Subcutaneous adipose tissue (tissue), 4 donors: Measurements from ENCODE around the gene ZNF217. TPM values are rescaled to one million over a fixed set of nuclear protein-coding genes. Genes with fewer than 3 reads are reported as not detected.

Experiments used
- total RNA-seq, 4 donors: library from RNA; depleted of rRNA; stranded (reverse); fragments of >200 nt; gene quantifications; one replicate each; pipeline ENCODE4 v1.1.0, GENCODE V29; 2016
- TF ChIP-seq, protein P1 (sequence below): fragments of 450-650 bp; IDR thresholded peaks from one replicate; pipeline ENCODE4 v1.5.1; 2016; ENCODE audit warnings: low read depth, mild to moderate bottlenecking, control low read depth, antibody characterized with exemption, moderate library complexity

Gene ZNF217
- total RNA-seq, 4 donors from 2014 or later: 29.6 to 62.3 (median 36.7) TPM

GRCh38 chr20:53635221-53635620 lies 41.6 kb upstream of the ZNF217 start:
- TF ChIP-seq, protein P1, sequence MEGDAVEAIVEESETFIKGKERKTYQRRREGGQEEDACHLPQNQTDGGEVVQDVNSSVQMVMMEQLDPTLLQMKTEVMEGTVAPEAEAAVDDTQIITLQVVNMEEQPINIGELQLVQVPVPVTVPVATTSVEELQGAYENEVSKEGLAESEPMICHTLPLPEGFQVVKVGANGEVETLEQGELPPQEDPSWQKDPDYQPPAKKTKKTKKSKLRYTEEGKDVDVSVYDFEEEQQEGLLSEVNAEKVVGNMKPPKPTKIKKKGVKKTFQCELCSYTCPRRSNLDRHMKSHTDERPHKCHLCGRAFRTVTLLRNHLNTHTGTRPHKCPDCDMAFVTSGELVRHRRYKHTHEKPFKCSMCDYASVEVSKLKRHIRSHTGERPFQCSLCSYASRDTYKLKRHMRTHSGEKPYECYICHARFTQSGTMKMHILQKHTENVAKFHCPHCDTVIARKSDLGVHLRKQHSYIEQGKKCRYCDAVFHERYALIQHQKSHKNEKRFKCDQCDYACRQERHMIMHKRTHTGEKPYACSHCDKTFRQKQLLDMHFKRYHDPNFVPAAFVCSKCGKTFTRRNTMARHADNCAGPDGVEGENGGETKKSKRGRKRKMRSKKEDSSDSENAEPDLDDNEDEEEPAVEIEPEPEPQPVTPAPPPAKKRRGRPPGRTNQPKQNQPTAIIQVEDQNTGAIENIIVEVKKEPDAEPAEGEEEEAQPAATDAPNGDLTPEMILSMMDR: no peak

DNA sequence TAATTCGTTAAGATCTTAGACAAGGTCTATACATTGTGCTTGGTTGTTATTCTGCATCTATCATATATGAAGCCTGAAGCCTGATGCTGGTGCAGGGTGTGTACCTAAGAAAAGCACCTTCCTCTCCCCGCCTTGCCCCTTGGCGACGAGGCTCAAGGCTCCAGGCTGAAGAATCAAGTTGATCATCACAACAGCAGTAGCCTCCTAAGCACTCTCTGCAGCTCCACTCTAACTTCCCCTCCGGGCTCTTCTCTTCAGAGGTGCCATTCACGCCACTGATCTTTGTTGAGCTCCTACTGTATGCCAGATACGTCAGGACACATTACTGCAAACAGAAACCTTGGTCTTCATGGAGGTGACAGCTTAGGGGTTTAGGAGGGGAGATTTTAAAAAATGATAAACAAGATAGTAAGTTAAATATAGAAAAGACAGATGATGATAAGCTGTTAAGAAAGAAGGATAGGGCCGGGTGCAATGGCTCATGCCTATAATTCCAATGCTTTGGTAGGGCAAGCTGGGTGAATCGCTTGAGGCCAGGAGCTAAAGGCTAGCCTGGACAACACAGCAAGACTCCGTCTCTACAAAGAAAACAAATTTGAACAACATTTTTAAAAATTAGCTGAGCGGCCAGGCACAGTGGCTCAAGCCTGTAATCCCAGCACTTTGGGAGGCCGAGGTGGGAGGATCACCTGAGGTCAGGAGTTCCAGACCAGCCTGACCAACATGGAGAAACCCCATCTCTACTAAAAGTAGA lies 38.4 kb upstream of the ZNF217 start:
- TF ChIP-seq, protein P1: no peak

DNA sequence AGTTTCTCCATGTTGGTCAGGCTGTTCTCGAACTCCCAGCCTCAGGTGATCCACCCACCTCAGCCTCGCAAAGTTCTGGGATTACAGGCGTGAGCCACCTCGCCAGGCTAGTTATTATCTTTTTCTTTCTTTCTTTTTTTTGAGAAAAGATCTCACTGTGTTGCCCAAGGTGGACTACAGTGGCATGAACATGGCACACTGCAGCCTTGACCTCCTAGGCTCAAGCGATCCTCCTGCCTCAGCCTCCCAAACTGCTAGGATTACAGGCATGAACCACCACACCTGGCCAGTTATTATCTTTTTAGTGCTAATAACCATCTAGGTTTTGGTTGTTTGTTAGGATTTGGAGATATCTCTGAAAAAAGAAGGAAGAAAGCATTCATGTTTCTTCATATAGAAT lies 35.8 kb upstream of the ZNF217 start:
- TF ChIP-seq, protein P1: no peak

DNA sequence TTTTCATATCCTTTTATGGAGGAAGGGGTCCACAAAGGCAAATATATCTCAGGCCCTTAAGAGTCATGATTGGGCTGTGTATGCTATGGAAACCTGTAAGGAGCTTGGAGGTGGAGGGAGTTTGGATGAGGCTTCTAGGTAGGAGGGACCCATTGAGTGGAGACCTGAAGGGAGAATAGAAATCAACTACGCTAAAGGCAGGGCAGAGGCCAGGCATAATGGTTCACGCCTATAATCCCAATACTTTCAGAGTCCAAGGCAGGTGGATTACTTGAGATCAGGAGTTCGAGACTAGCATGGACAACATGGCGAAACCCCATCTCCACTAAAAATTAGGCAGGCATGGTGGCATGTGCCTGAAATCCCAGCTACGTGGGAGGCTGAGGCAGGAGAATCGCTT lies 34.4 kb upstream of the ZNF217 start:
- TF ChIP-seq, protein P1: peak; percentile 65

- TF ChIP-seq, protein P1: no peak
These were observed 32.9 kb upstream of the ZNF217 start for GRCh38 chr20:53626584-53626983.

GRCh38 chr20:53625311-53626129 lies 31.9 kb upstream of the ZNF217 start:
- TF ChIP-seq, protein P1: no peak

- TF ChIP-seq, protein P1: peak; percentile 50
These were observed 31.2 kb upstream of the ZNF217 start for GRCh38 chr20:53624927-53625250.
